GM12878 (cell line): Measurements from ENCODE around the gene EPS8L1. TPM values are rescaled to one million over a fixed set of nuclear protein-coding genes. Genes with fewer than 3 reads are reported as not detected.
"Not testable (repeated sequence)": the region's sequence is repeated elsewhere in the genome, so short reads cannot be mapped to it uniquely, and the experiment has no call there.

ENCODE experiments used
- ATAC-seq: fragments of 200-7000 bp; cut with Tn5 transposase; 3 replicates; pipeline ENCODE4 v1.9.1; 2020; ENCODE audit warnings: mild to moderate bottlenecking, moderate library complexity
- BruUV-seq: library from RNA; stranded (reverse); fragments of 400-500 nt; replicated peaks from 2 replicates; lab custom pipeline; 2021; lab: Mats Ljungman, UMichigan
- CTCF ChIA-PET: fragments of 300-600 bp; sonication (Branson Sonifier 250); formaldehyde crosslinking; extraction: SDS; loops from one replicate; lab custom pipeline; 2021; ENCODE audit warnings: inconsistent platforms; lab: Yijun Ruan, JAX
- POLR2A ChIA-PET: fragments of 350-600 bp; formaldehyde crosslinking; extraction: SDS; loops from one replicate; lab custom pipeline; 2021; ENCODE audit warnings: inconsistent platforms; lab: Charles Lee
- RAD21 ChIA-PET: fragments of 300-600 bp; sonication (Branson Sonifier 250); formaldehyde crosslinking; loops from one replicate; lab custom pipeline; 2023; ENCODE audit warnings: antibody characterized with exemption; ENCODE audit not compliant: unreplicated experiment; lab: Charles Lee
- SMC1A ChIA-PET: fragments of 300-600 bp; sonication (Branson Sonifier 250); formaldehyde crosslinking; loops from one replicate; lab custom pipeline; 2023; ENCODE audit not compliant: unreplicated experiment, uncharacterized antibody; lab: Charles Lee
- DNase-seq: peaks from one replicate; pipeline ENCODE4 v3.0.0-alpha.2; 2011; ENCODE audit warnings: low read depth, low spot score
- FAIRE-seq: peaks from 3 replicates; lab custom pipeline; 2011; peaks lifted over from hg19 to GRCh38; lab: Jason Lieb, UNC
- H2AFZ ChIP-seq: 2 replicates; pipeline ENCODE4 v1.6.0; 2011; ENCODE audit warnings: low read depth, low read length, control low read depth; ENCODE audit not compliant: control insufficient read depth
- H3K27ac ChIP-seq: 2 replicates; pipeline ENCODE4 v1.5.1; 2011; ENCODE audit warnings: control low read depth; ENCODE audit not compliant: control insufficient read depth, insufficient read depth
- H3K27me3 ChIP-seq, 2 experiments: replicated peaks in 1 of 2; 2 replicates each; pipeline versions ENCODE4 v1.6.0 to v1.6.1; 2011; ENCODE audit warnings: low read length in 1 of 2; ENCODE audit not compliant: control insufficient read depth in 2 of 2, insufficient read depth in 2 of 2
- H3K36me3 ChIP-seq, 2 experiments: 2 replicates each; pipeline ENCODE4 v1.5.1; 2011; ENCODE audit warnings: low read length in 1 of 2; ENCODE audit not compliant: control insufficient read depth in 2 of 2, insufficient read depth in 2 of 2
- H3K4me1 ChIP-seq: 2 replicates; pipeline ENCODE4 v1.6.1; 2011; ENCODE audit warnings: mild to moderate bottlenecking, low read length, moderate library complexity, mixed read lengths; ENCODE audit not compliant: control insufficient read depth, insufficient read depth
- H3K4me2 ChIP-seq: 2 replicates; pipeline ENCODE4 v1.6.0; 2011; ENCODE audit warnings: control low read depth; ENCODE audit not compliant: control insufficient read depth, insufficient read depth
- H3K4me3 ChIP-seq: fragments of 200-600 bp; sonication (generic); 2 replicates; pipeline ENCODE4 v1.5.1; 2016
- H3K79me2 ChIP-seq: 2 replicates; pipeline ENCODE4 v1.6.0; 2011; ENCODE audit warnings: low read length; ENCODE audit not compliant: control insufficient read depth, insufficient read depth
- H3K9ac ChIP-seq: 2 replicates; pipeline ENCODE4 v1.8.0; 2011; ENCODE audit warnings: low read length, control low read depth, mixed read lengths; ENCODE audit not compliant: control insufficient read depth, insufficient read depth
- H3K9me3 ChIP-seq: replicated peaks from 3 replicates; pipeline ENCODE4 v1.5.1; 2011; ENCODE audit warnings: mild to moderate bottlenecking, low read length; ENCODE audit not compliant: control insufficient read depth, insufficient read depth
- H4K20me1 ChIP-seq: 2 replicates; pipeline ENCODE4 v1.6.0; 2011; ENCODE audit not compliant: control insufficient read depth, insufficient read depth
- ATF2 ChIP-seq: IDR thresholded peaks from 2 replicates; pipeline ENCODE4 v1.6.1; 2012; ENCODE audit warnings: low read length, inconsistent platforms
- BACH1 ChIP-seq: fragments of 450-650 bp; IDR thresholded peaks from 2 replicates; pipeline ENCODE4 v1.6.1; 2017; ENCODE audit warnings: mild to moderate bottlenecking, borderline replicate concordance
- CHD2 ChIP-seq: IDR thresholded peaks from 2 replicates; pipeline ENCODE4 v1.6.1; 2011; ENCODE audit warnings: low read depth, low read length, improper control_type of control experiment, borderline replicate concordance
- CUX1 ChIP-seq: IDR thresholded peaks from 2 replicates; pipeline ENCODE4 v1.6.1; 2012; ENCODE audit warnings: improper control_type of control experiment, low read depth, low read length; ENCODE audit not compliant: insufficient replicate concordance
- MTA3 ChIP-seq: IDR thresholded peaks from 2 replicates; pipeline ENCODE4 v1.6.1; 2012; ENCODE audit warnings: low read length, inconsistent platforms, borderline replicate concordance
- SMAD1 ChIP-seq: fragments of 450-650 bp; IDR thresholded peaks from 2 replicates; pipeline ENCODE4 v1.6.1; 2018; ENCODE audit warnings: mild to moderate bottlenecking, low read depth; ENCODE audit not compliant: partially characterized antibody
- STAT3 ChIP-seq: IDR thresholded peaks from 2 replicates; pipeline ENCODE4 v1.6.1; 2011; ENCODE audit warnings: low read depth, low read length, improper control_type of control experiment
- ZNF274 ChIP-seq: IDR thresholded peaks from one replicate; pipeline ENCODE4 v1.8.0; 2011; ENCODE audit not compliant: insufficient read length, insufficient read depth
- WGBS: methylation state at CpG from one replicate; pipeline ENCODE4 v1.1.6; 2016; ENCODE audit warnings: low lambda C conversion rate; ENCODE audit not compliant: insufficient replicate concordance, insufficient coverage; ENCODE audit errors: missing lambda C conversion rate; 5-methylcytosine and 5-hydroxymethylcytosine counted together
- in situ Hi-C: fragments of 300-500 bp; cut with MboI; formaldehyde crosslinking; loops from 9 replicates; pipeline ENCODE4 v1.14.3; 2018; ENCODE audit warnings: mixed read lengths
- intact Hi-C: fragments of 100-400 bp; cut with micrococcal nuclease; formaldehyde crosslinking; loops from one replicate; pipeline ENCODE4 v1.14.2; 2022; ENCODE audit not compliant: unreplicated experiment
- polyA plus RNA-seq, 11 experiments: library from polyadenylated mRNA; depleted of rRNA in 4 of 11; unstranded in 6 of 11; stranded (reverse) in 5 of 11; fragments of >200 nt; fragmentation: Nextera tagmentation in 4 of 11; fragmentation: Illumina TruSeq in 1 of 11; extraction: Ambion mirVana in 4 of 11; extraction: Trizol in 1 of 11; gene quantifications; 1 replicate in 1 of 11; 2 replicates in 10 of 11; pipeline versions ENCODE4 v1.2.1 to v1.2.3, GENCODE V29; 2011 to 2016; ENCODE audit warnings: inconsistent platforms in 2 of 11, missing spikeins in 2 of 11, low read depth in 1 of 11
- total RNA-seq, 4 experiments: library from RNA; depleted of rRNA in 3 of 4; stranded (reverse); fragments of >200 nt in 3 of 4; fragmentation: Illumina TruSeq in 1 of 4; extraction: Trizol in 1 of 4; gene quantifications; 2 replicates each; pipeline versions ENCODE4 v1.2.1 to v1.2.3, GENCODE V29; 2013 to 2021

EPS8L1 gene
- total and polyA plus RNA-seq, 10 of the 15 experiments (the other 5 are each of a cell fraction or from before 2014, with no cell fraction given) = 0.68 to 2.2 (median 0.96) TPM; not detected in 2

- DNase-seq = no peak
- SMC1A ChIA-PET = no interaction called here
- no peak overlapping the region for H3K4me2 ChIP-seq
- H3K27me3 ChIP-seq = no peaks in the 10 kb centered on the region
- no peak for ATAC-seq
- FAIRE-seq = no peak
- POLR2A ChIA-PET = no interaction called here
- no peak overlapping the region for H3K9ac ChIP-seq
- no peak overlapping the region for H3K4me3 ChIP-seq
- intact Hi-C loops (no loop called here), in situ Hi-C loops (no loop called here)
- no peaks in the 10 kb centered on the region for H3K79me2 ChIP-seq
- CTCF ChIA-PET = no interaction called here
- TF ChIP-seq MTA3 (no peak), ATF2 (no peak), STAT3 (no peak), BACH1 (no peak), CHD2 (no peak), CUX1 (no peak), ZNF274 (no peak), SMAD1 (no peak)
- H3K9me3 ChIP-seq = no peaks in the 10 kb centered on the region
- BruUV-seq = no TSS peak
- WGBS = 60% methylated on average over 2 of the region's 2 CpGs
- RAD21 ChIA-PET = no interaction called here
- no peak overlapping the region for H3K27ac ChIP-seq
- H3K4me1 ChIP-seq = no peaks in the 10 kb centered on the region
- H4K20me1 ChIP-seq = no peaks in the 10 kb centered on the region
- no peak overlapping the region for H2AFZ ChIP-seq
- H3K36me3 ChIP-seq = no peaks in the 10 kb centered on the region
These were observed 39.6 kb upstream of the EPS8L1 start for GRCh38 chr19:55036058-55036457.

- FAIRE-seq, H3K27me3 ChIP-seq, BruUV-seq, H3K9ac ChIP-seq, POLR2A ChIA-PET, DNase-seq, H3K36me3 ChIP-seq, CTCF ChIA-PET, H2AFZ ChIP-seq, H3K79me2 ChIP-seq, SMC1A ChIA-PET, ATAC-seq, H3K27ac ChIP-seq, in situ Hi-C loops, H3K4me2 ChIP-seq, RAD21 ChIA-PET, H4K20me1 ChIP-seq, H3K4me3 ChIP-seq, H3K9me3 ChIP-seq, H3K4me1 ChIP-seq, intact Hi-C loops: not testable (repeated sequence)
- WGBS = 82% methylated on average over 6 of the region's 6 CpGs
These were observed 38.1 kb upstream of the EPS8L1 start for GRCh38 chr19:55037603-55038002.
